SW 1271 (cell line): Measurements from ENCODE around the gene MAN1A1.

Experiments used
- DNase-seq, 2 experiments: peaks; one replicate each; lab custom pipeline; 2025; lab: John Stamatoyannopoulos, UW

The MAN1A1 gene

DNA sequence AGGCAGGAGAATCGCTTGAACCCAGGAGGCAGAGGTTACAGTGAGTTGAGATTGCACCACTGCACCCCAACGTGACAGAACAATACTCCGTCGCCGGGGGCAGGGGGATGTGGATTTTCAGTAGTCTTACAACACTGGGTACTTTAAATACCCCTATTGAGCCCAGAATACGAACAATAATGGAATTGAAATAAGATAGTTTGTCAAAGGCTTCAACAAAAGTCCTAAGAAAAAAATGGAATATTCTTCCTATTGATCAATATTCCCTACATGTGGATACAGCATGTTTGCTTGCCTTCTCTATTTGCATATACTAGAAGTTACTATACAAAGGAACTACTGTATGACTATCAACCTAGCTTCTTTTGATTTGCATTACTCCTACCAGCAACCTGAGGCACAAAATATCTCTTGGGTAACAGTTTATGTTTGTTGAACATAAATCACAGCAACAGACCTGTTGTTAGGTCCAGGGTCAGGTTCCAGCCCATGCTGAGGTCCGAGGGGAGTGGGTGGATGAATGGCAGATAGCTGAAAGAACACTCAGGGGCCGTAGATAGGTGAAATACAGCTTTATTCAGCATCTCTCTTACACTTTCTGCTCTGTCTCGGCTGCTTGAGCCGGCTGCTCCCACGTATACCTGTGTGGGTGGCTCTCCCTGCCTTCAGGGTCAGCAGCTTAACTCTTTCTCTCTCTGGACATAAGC lies 23.8 kb downstream of the MAN1A1 start:
- no peak for DNase-seq

DNA sequence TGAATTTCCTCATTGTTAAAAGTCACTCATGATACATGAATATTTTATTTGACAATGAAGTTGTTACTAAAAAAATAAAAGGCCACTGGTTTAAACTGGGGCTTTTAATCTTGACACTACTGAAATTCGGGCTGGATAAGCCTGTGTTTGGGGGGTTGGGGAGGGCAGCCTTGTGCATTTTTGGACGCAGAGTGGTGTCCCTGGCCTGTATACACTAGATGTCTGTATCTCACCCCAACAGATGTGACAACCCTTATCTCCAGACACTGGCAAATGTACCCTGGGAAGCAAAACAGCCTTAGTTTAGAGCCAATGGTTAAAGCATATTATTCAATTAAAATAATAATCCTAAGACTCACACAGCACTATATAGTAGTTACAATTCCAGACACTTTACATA lies 24.8 kb downstream of the MAN1A1 start:
- DNase-seq = no peak

DNA sequence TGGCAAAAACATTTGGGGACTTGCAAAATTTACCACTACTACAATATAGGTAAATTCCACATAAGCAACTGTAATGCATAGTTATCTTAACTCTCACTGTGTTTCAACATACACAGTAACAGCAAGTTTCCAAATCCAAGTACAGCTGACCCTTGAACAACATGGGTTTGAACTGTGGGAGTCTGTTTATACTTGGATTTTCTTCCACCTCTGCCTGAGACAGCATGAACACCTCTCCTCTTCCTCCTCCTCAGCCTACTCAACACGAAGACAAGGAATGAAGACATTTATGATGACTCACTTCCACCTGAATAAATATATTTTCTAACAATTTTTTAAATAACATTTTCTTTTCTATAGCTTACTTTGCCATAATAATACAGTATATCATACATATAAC lies 25.6 kb downstream of the MAN1A1 start:
- DNase-seq = no peak

DNA sequence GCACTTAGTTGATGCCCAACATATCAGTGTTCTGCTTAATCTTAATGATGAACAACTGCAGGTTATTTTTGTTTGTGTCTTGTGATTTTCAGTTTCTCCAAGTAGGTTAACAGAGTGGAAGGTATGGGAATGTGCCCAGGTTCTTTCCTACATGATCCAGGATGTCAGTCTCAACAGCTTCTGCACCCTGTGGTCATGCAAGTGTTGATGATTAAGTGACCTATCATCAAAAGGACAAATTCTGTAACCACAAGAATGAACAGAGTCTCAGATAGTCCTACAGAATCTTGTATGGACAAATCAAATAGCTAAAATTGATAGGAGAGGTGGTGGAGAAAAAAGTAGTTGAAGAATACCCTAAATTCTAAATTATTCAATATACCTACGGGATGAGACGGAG lies 26.1 kb downstream of the MAN1A1 start:
- no peak for DNase-seq

DNA sequence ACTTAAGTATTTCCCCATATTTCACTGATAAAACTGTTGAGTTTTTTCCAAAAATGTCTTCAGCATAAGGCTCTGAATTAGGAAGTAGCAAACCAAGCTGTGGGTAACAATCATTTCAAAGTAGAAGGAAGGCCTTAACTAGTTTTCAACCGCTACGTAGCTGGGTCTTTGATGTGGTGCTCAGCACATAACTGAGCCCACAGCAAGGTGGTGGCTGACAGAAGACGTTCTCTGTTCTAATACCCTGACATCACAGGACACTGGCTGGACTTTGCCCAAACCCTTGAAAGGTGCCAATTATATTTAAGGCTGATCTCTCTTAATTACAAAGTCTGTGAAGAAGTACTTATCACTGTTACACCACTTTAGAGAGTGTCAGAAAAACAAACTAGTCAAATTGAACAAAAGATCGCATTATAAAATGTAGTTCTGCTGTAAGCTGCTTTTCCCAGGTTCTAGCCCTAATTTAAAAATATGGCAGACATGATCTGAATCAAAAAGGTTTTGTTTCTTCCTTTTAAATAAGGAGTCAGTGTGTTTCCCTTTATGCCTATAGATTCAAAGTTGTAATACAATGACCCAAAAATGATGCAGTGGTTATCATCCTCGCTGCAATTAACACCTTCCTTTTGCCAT lies 26.7 kb downstream of the MAN1A1 start:
- no peak for DNase-seq

DNA sequence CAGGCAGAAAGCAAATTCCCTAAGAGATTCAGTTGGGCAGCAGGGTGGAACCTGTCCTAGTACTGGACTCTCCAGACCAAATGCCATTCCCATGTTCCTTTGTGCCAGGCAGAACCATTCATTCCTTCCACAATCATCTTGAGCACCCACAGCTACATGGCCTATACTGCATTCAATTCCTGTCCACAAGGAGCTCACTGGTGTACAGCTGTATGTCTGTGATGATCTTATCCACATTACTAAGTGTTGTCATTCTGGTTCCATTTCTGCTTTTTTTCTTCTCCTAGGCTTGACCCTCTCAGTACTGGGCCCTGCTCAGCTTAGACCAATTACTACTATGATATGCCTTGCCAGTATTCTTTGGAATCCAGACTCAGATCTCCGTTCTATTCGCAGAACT lies 27.5 kb downstream of the MAN1A1 start:
- DNase-seq = no peak

DNA sequence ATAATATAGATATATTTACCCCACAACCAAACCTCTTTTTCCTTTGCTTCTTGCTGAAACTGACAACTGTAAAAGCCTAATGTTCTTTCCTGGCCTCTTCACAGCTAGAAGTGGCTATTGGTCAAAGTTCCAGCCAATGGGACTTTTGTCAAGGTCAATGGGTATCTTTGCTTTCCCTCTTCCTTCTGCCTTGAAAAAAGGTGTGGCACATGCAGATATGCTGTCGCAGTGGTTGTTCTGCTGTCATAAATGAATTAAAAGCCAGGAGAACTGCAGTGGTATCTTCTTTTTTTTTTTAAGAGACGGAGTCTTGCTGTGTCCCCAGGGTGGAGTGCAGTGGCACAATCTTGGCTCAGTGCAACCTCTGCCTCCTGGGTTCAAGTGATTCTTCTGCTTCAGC lies 29.9 kb downstream of the MAN1A1 start:
- DNase-seq = no peak

DNA sequence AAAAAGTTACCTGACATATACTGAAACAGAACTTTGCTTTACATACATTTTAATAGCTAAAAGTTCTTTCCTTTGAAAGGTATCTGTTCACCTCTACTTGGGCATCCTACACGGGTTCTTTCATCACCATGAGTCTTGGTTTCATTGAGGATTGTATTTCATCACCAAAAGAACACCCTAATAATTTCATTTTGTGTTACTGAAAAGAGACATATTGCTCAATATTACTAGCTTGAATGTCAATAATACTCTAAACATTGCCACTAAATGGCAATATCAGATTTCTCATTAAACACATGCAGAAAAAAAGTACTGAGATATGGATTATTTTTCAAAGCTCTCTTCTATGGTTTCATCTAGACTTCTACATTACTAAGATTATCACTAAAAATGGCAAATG lies 30.8 kb downstream of the MAN1A1 start:
- DNase-seq = no peak

DNA sequence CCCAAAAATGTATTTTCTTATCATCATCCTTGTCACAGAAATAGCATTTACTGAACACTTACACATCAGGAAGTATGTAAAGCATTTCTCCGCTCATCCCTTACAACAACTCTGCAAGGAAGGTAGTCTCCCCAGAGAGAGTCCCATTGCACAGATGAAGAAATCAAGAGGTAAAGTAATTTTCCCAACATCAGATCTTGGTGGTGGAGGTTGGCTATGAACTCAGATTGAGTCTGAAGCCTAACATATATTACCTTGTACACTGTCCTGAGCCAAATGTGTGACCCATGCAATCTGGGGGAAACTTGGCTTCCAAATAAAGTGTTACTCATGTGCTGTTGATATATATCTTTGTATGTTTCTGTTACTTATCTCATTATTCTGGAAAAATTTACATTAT lies 31.4 kb downstream of the MAN1A1 start:
- no peak for DNase-seq

DNA sequence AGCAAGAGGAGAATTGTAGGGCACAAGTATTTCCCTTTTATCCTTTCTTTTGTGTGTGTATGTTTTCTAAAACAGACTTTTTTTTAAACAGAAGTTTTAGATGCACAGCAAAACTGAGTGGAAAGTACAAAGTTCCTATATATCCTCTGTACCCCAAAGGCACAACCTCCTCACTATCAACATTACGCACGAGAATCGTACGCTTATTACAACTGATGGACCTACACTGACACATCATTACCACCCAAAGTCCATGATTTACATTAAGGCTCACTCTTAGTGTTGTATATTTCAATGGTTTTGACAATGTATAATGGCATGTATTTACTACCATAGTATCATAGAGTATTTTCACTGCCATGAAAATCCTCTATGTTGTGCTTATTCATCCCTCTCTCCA lies 32.6 kb downstream of the MAN1A1 start:
- no peak for DNase-seq

DNA sequence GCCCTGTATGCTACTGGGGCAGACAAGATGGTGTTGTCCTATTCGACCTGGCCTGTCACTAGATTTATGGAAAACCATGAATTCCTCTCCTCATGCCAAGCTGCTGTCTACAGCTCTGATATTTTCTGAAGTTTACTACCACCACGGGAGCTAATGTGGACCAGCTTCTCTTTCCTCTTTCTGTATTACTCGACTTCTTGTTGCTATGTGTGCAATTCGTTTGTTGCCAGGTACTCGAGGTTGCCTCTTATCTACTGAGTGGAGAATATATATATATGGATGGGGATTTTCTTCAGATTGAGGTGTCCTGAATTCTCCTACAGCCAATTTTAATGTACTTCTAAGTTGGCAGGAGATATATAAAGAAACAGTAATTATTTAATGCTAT lies 34.7 kb downstream of the MAN1A1 start:
- no peak for DNase-seq

DNA sequence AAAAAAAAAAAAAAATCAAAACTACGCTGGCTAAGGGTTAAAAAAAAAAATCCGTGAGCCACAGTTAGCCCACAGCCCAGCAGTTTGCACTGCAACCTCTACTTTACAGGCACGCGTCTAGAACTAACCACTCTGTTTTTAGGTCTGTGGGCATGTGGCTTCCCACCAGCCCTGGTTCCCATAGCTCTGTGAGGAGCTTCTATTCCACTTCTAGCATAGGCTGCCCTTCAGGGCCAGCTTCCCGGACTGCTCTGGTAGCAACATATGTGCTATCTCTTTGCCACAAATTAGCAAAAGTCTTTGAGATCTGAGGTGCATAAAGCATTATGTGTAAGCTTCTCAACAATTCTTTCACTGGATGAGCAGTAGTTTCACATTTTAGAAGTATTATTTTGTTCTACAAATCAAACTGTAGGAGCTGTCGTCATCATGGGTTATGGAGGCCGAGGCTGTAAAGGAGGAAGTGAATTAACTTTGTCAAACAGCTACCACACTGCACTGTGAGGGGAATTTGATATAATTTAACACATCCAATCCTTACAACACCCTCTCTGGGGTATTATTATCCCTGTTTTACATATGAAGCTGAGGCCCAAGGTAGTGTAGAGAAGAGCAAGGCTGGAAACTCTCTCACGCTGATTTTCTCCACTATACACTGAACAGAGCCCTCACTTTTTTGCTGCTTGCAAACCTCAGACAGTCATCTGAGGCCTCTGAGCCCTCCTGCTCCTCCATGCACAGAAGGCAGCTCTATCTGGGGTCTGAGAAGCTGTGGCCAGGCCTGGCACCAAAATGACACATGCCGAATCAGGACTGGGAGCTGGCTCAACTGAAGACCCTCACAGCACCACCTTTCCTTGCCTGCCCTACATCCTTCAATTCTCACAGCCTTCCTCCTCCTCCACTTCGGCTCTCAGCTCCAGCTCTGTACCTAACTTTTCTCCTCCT lies 35.4 kb downstream of the MAN1A1 start:
- no peak for DNase-seq

DNA sequence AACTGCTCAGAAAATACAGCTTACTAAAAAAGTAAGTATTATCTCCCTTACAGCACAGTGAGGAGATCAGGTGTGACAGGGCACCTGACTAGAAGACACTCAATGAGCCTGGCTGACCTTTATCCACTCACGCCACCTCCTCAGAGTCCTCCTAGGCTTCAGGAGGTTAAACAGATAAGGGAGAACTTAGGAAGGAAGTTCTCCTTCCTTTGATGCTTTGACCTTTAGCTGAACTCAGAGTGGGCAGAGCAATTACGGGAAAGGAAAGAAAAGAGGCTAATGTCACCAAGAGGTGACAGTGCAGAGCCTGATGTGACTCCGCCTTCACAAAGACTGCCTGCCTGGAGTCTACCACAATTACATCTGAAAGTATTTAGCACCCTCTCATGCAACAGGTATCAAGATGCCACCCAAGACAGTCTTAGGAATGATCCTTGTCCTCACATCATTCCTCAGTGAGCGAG lies 36.7 kb downstream of the MAN1A1 start:
- no peak for DNase-seq

DNA sequence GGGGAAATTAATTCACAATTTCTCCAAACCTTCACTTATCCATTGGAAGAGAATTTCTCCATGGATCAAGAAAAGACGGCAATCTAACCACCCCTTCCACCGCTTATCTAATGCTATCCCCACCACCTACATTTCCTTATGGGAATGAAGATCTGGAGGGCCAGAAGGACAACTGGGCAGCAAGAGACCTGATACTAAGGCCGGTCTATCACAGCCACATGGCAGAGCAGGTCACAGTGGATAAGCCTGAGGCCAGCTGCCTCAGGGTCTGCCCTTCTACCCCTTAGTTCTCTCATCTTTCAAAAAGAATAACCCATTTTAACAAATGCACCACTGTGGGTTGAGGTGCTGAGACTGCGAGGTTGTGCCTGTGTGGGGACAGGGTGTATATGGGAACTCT lies 37.1 kb downstream of the MAN1A1 start:
- no peak for DNase-seq

DNA sequence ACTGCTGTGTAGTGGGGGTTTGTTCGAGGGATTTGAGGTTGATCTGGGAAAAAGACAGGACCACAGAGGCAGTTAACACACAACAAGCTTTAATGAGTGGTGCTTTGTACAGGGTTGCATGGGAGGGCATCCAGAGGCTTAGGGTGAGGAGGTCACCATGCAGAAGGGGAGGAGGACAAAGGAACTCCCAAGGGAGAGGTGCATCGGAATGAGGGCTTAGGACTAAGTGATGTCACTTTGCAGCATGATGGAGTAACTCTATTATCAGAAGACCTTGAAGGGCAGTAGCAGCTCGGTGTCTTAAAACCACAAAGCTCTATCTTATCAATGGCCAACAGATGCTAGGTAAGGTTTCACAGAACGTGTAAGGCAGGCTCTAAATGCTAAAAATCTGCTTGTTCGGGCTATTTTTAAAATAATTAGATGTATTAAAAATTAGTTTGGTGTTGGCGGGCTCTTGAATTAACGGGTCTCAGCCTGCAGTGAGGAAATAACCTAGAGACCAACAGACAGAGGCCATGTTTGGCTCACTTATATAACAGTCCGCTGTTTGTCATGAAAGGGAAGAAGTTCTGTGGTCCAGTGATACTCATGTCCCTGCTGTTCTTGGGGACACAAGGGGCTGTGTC lies 37.9 kb downstream of the MAN1A1 start:
- no peak for DNase-seq

DNA sequence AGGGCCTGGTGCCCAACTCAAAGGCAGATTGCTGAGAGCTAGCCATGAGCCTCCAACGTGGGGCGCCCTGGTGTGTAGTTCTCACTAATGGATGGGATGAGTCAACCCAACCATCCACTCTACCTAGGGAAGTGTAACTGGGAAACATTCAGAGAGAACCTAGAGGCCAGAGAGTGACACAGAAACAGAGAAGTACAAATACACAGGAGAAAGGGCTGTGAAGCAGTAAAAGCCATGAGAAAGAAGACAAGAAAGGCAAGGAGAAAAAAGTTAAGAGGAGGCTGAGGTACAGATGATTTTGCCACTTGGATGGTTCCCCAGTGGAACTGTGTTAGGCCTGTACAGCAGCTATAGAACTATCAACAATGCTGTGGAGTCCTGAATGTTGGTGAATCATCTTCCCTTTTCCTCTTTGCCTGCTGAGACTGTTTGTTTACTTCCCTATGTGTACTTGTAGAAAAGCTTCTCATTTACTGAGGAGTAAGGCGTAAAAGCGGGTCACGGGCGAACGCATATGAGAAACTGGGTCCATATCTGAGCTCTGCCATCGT lies 39.0 kb downstream of the MAN1A1 start:
- DNase-seq = no peak

DNA sequence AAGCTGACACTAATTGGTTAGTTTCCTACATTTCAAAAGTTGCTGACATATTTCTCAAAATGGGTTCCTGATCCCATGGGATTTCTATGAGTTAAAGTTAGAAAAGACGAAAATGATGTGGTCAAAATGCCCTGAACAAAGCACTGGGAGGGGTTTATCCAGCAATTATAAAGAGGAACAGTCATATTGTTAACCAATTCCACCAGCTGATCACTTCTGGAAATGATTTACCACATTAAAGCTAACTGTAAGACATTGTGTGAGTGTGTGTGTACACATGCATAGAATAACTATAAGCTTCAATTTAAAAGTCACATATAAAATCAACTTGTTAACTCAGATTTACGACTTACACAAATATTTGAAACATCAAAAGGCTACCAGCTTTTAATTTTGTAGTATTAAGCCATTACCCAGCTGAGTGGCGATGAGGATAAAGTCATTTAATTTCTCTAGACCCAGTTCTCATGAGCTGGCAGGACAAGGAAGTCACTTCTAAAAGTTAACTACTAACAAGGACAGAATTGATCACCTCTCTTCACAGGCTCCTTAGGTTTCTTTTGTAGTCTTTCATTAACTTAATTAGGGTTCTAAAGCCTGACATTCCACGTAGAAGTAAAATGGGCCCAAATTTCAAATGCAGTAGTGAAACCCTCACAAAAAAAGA lies 40.4 kb downstream of the MAN1A1 start:
- DNase-seq = no peak

DNA sequence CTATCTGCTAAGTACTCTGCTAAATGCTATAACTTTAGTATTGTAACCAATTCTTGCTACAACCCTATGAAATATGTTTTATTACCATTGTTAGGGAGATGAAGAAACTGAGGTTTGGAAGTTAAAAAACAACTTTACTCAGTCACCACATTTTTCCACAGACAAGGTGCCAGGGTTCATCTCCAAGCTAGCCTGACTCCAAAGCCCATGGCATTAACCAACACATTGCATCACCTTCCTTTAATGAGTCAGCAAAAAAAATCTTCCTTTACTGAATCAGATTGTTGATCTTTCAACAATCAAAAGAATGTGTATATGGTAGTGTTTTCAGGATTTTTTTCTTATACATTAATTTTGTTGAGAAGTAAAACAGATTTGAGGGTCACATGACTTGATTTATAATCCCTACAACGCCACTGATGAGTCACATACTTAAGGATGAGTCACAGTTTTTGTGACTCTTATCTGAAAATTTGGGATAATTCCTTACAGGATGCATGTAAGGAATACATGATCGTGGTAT lies 41.5 kb downstream of the MAN1A1 start:
- DNase-seq = peak in 1 of 2 experiments; percentile 22

DNA sequence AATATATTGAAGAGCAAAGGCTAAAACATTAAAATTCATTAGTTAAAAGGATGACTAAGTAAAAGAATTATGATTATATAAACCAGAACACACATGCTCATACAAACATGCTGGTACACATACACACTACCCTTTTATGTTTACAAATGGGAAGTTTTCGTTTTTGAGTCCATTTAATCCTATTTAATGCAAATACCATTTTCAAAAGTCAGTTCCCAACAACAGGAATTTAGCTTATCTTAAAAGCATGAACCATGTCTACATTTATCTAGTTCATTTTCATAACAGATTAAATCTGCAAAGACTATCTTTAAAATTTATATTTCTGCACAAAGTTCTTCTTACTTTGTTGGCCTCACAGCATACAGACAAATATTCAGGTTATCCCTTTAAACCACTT lies 42.5 kb downstream of the MAN1A1 start:
- DNase-seq = no peak

DNA sequence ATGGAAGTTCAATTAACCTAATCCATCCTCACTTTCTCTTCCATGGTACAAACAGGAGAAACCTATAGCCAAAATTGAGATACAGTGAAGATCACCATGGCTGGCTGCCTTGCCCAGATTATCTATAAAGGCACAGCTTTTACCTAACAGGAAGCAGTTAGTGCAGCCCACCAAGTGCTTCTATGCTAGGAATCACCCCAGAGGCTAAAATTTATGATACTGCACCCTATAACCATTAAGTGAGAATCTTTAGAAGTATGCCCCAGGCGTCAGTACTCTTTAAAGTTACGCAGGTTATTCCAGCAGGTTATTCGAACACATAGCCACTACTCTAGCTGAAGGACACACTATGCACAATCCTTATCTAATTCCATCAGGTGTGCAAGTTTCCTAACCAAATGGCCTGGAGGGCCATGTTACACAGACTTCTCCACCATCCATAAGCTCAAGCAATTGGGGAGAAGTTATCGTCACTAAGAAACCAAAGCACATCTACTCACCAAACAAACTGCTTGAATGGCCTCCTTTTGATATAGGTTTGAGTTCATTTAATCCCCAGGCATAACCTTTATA lies 43.1 kb downstream of the MAN1A1 start:
- no peak for DNase-seq
